Epithelial cell of proximal tubule (primary cell): ENCODE data around the gene ZNF616. TPM values are rescaled to one million over a fixed set of nuclear protein-coding genes. Genes with fewer than 3 reads are reported as not detected.
A peak's percentile ranks its signal among the peaks of the same experiment; 100 is the strongest.

Experiments
- DNase-seq: peaks from one replicate; pipeline ENCODE4 v3.0.0-alpha.2; 2011; ENCODE audit warnings: low read depth
- H3K4me3 ChIP-seq: 2 replicates; pipeline ENCODE4 v1.5.1; 2011; ENCODE audit warnings: low read depth, mild to moderate bottlenecking, low read length
- CTCF ChIP-seq: conservative IDR thresholded peaks from 2 replicates; pipeline ENCODE4 v1.5.1; 2012; ENCODE audit warnings: low read depth, mild to moderate bottlenecking, low read length
- total RNA-seq: library from RNA; depleted of rRNA; stranded (reverse); fragments of >200 nt; gene quantifications from 2 replicates; pipeline ENCODE4 v1.2.3, GENCODE V29; 2015

The ZNF616 gene
- total RNA-seq, 1 donor from 2014 or later = 3.6 TPM

- no peak for DNase-seq
- TF ChIP-seq CTCF = no peak
- H3K4me3 ChIP-seq = peak overlapping the region; percentile 99
Observed at GRCh38 chr19:52170863-52171320, 31.2 kb upstream of the ZNF616 start.

GRCh38 chr19:52170304-52170703, 30.6 kb upstream of the ZNF616 start:
- no peak for DNase-seq
- H3K4me3 ChIP-seq = peak overlapping the region; percentile 99
- no peak for TF ChIP-seq CTCF

- no peak for TF ChIP-seq CTCF
- no peak for DNase-seq
- no peak overlapping the region for H3K4me3 ChIP-seq
Observed at GRCh38 chr19:52155596-52156359, 16.0 kb upstream of the ZNF616 start.

- DNase-seq = no peak
- no peak overlapping the region for H3K4me3 ChIP-seq
- TF ChIP-seq CTCF = no peak
Observed at GRCh38 chr19:52148256-52148655, 8.5 kb upstream of the ZNF616 start.

GRCh38 chr19:52142001-52142595, 2.4 kb upstream of the ZNF616 start:
- no peak for TF ChIP-seq CTCF
- no peak for DNase-seq
- no peak overlapping the region for H3K4me3 ChIP-seq

GRCh38 chr19:52141203-52141602, 1.5 kb upstream of the ZNF616 start:
- DNase-seq = no peak
- no peak for TF ChIP-seq CTCF
- H3K4me3 ChIP-seq = no peak overlapping the region
